ENCODE measurements around the gene ACSS3.
A peak's percentile ranks its signal among the peaks of the same experiment; 100 is the strongest.
"Not testable (repeated sequence)": the region's sequence is repeated elsewhere in the genome, so short reads cannot be mapped to it uniquely, and the experiment has no call there.

ACSS3 gene

DNA sequence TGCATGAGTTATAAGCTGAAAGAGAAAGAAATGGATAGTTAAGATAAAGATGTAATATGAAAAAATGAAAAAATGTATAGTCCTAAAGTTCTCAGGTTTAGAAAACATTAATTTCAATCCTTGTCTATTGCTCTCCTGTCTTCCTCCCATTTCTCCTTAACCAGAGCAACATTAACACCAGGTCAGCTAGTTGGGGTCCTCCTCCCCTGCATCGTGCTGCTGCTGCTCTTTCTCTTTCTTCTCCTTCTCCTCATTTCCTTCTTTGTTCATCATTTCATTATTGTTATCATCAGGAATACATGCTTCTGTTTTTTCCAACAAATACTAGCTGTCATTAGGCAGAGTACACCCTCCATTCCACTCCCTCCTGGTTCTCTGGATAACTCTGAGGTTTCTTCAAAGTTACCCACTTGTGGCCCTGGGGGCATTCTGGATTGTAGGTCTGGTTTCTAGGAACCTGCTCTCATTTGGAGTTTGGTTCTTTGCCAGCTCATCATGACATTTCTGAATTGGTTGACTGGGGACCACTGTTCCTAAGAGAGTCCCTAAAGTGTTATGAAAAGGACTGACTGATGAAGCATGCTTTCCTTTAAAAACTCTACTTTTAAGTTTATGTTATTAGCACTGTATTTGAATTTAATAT, 17.0 kb downstream of the ACSS3 start:
- no peak for DNase-seq (ENCODE audit: low read depth)

GRCh38 chr12:81095501-81096232, 17.8 kb downstream of the ACSS3 start:
- peak; percentile 2 for DNase-seq (ENCODE audit: low read depth)

DNA sequence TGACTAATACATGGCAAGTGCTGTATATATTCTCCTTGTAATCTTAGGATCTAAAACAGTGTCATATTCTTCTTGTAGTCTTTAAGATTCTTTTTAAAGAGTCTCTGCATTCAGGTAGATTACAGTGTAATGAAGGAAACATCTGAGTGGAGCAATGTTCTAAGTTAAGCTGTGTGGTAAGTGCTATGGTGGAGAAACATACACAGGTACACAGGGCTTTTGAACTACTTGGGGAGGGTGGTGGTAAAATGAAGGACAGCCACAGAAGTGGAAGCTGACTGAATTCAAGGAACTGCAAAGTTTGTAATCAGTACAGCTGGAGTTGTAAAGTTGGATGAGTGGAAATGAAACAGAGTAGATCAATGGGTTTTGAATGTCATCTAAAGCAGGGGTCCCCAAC, 27.8 kb downstream of the ACSS3 start:
- no peak for DNase-seq (ENCODE audit: low read depth)

DNA sequence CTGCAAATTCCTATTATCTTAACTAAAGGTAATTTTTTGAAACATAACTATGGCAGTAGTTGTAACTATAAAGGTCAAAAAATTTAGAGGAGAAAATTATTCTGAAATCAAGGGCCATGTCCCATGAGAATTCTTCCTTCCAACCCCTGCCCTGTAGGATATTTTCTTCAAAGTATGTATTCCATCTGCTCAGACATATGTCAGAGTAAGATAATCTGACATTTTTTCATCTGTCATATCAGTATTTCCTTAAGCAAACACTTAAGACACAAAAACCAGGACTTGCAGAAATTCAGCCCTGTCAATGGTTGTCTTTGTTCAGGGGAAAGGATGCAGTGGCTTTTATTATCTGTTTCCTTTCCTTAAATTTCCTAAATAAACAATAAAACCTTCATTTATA, 36.3 kb downstream of the ACSS3 start:
- DNase-seq (ENCODE audit: low read depth) = no peak

DNA sequence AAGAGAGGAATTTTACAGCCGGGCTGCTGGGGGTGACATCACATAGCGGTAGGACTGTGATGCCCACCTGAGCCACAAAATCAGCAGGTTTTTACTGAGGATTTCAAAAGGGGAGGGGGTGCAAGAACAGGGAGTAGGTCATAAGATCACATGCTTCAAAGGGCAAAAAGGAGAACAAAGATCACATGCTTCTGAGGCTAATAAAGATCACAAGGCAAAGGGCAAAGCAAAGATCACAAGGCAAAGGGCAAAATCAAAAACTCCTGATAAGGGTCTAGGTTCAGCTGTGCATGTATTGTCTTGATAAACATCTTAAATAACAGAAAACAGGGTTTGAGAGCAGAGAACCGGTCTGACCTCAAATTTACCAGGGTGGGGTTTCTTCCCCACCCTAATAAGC, 41.2 kb downstream of the ACSS3 start:
- not testable (repeated sequence) for DNase-seq (ENCODE audit: low read depth)

- DNase-seq (ENCODE audit: low read depth) = no peak
Measured at GRCh38 chr12:81120961-81121360, 43.1 kb downstream of the ACSS3 start.

DNA sequence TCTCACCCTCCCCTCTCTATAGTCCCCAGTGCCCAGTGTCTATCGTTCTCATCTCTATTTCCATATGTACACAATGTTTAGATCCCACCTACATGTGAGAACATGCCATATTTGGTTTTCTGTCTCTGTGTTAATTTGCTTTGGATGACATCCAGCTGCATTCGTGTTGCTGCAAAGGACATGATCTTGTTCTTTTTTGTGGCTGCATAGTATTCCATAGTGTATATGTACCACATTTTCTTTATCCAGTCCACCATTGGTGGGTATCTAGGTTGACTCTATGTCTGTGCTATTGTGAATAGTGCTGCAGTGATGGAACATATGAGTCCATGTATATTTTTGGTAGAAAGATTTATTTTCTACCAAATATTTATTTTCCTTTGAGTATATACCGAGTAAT, 45.7 kb downstream of the ACSS3 start:
- no peak for DNase-seq (ENCODE audit: low read depth)

DNA sequence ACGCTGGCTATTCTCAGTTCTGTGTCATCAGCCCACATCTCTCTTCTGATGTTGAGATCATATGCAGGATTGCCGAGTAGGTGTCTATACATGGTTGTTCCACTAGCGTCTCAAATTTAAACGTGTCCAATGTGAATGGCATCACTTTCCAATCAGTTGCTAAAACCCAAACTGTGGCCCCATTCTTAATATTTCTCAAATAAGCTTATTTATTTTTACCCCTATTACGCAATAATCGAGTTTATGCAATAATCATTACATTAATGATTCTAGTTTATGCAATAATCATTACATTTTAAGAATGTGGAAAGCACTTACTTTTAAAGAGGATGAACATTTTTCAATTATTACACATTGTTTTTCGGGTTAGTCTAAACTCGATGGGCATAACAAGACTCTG, 47.8 kb downstream of the ACSS3 start:
- no peak for DNase-seq (ENCODE audit: low read depth)

DNA sequence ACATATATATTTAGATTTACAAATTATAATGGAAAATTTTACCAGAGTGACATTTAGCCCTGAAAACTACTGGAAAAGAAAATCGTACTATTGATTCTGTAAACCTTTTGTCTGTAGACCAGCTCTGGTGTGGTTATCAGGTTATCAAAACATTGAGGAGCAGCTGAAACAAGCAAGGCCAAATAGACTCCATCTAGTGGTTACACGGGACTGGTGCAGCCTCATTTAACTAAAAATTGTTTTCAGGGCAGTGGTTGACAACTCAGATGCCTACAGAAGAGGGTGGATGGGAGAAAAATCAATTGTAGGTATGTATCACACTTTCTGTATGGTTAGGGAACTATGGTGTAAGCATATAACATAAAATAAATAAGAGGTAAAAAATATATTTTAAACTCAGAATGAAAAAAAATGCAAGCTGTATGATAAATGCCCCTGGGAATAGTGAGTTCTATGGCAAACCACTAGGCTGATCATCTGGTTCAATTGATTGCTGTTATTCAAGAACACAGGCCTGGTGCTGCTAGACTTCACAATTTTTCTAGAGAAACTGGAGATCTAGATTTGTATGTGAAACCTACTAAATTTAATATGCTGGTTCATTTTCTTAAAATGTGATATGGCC, 51.2 kb downstream of the ACSS3 start:
- DNase-seq (ENCODE audit: low read depth) = peak; percentile 49

- DNase-seq (ENCODE audit: low read depth) = no peak
Measured at GRCh38 chr12:81136519-81136918, 58.6 kb downstream of the ACSS3 start.

GRCh38 chr12:81137801-81138200, 59.9 kb downstream of the ACSS3 start:
- DNase-seq (ENCODE audit: low read depth) = no peak

GRCh38 chr12:81141217-81141616, 63.3 kb downstream of the ACSS3 start:
- DNase-seq (ENCODE audit: low read depth) = no peak

GRCh38 chr12:81143057-81143456, 65.2 kb downstream of the ACSS3 start:
- DNase-seq (ENCODE audit: low read depth) = no peak

DNA sequence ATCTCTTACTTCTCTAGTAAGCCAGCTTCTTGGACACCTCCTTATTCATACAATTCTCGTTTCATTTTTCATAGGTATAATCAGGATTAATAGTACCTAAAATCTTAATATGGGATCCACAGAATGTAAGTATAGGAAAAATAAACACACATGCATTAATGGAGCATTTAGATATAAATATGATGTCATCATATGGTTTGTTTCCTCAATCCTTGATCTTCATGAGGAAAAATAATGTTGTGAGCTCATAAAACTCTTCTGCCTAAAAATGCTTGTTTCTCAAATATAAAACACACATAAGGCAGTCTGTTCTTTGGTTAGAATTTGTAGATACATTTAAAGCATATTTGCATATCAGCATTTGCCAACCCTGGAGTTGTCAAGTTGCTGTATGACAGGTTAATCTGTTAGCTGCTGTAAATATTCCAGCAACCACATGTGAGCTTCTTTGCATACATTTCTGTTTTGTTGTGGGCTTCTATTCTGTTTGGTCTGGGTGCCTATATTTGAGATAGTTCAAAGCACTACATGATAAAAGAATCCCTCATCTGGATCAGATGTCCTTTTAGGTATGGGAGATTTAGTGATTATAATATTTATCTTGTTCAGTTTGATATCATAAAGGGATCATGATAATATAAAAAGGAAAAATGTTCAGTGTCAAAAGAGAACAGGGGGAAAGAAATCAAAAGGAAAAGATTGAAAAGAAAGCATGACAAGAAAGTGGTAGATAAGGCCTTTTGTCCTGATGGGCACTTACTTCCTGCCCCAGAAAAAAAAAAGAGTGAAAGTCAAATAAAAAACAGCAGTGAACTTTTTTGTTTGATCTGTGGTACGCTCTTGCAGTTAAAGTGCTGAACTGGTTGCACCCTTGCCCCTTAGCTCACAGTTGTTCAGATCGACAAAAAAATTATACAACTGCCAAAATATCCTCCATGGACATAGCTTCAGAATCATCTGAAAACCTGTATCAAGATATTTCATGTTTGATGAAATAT, 68.6 kb downstream of the ACSS3 start:
- DNase-seq (ENCODE audit: low read depth) = no peak

DNA sequence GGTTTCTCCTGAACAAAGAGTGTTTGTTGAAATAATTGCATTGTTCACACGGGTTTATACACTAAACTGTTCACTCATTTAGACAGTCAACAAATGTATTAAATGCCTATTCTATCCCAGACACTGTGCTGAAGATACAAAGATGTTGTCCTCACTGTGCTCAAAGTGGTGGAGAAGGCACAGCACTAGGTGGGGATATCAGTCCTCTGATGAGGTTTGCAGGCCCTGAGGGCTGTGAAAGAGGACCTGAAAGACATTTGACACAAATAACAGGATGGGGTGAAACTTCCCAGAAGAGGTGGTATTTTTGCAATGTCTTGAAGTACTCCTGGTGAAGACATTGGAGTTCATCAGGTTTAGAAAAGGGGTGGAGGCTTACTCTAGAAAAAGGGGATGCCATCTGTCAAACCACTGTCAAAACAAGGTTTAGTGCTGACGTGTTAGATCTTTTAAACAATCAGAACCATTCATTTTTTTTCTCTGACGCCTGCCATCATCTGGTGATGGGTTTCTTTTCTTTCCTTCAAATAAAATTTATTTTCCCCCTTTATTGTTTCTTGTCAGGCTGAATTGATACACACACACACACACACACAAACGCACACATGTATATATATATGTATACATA, 69.5 kb downstream of the ACSS3 start:
- no peak for DNase-seq (ENCODE audit: low read depth)

DNA sequence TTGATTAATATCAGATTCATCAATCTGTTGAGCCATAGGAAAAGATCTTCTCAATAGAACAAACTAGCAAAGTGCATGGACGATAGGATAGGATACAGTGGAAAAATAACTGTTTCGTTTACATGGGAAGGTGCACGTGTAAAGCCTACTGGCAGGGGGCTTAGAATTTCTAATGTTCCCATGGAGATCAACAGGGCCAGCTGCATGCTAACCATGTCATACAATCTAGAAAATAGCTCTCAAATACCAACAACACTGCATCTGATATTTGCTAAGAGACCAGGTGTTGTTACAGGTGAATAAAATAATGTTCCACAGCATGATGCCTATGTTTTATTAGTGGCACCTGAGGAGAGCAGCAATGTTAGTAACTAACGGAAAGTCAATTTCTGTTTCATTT, 72.5 kb downstream of the ACSS3 start:
- DNase-seq (ENCODE audit: low read depth) = no peak

DNA sequence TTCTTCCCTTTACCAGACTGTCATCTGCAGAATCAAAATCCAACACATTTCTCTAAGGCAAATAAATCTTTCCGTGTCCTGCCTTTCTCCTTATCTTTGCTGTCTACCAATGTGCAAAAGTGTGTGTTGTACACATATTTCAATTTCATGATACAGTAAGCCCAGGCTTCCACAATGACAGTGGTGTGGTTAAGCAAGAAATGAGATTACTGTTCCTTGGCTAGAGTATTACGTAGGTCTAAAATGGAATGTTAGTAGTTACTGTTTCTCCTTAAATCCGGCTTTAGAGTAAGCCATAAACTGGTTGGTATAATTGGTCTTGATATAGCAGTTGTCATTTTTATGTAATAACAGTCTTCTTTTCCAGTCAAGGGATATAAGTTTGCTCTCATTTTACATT, 82.0 kb downstream of the ACSS3 start:
- no peak for DNase-seq (ENCODE audit: low read depth)

- no peak for DNase-seq (ENCODE audit: low read depth)
Measured at GRCh38 chr12:81161680-81162079, 83.8 kb downstream of the ACSS3 start.

DNA sequence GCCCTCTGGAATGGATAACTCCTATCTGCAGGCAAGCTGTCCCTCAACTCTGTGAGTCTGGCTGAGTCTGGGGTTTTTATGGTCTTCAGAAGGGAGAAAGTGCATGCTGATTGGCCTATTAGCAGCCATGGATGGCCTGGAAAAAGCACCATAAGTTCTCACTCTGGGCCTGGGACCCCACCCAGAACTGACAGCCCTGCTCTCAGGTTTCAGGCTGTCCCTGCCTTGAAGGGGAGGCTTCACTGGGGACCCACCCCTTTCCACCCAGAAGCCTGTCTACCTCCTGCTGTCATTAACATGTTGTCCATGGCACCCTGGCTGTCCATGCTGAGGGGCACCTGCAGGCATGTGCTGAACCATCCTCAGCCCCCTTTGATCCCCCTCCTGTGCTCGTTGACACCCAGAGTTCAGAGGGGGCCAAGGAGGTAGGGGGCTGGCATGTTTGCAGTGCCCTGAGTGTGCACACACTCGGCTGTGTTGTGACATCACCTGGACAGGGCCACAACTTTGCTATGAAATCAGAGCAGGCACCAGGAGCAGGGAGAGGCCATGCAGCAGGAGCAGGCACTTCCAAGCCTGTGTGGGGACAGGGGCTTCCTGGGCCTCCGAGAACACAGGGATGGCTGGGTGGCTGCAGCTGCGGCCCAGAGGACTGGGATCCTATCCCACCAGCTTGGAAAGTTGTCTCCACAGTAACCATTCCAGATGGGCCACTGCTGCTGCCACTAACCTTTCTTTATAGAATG, 84.7 kb downstream of the ACSS3 start:
- no peak for DNase-seq (ENCODE audit: low read depth)

- no peak for DNase-seq (ENCODE audit: low read depth)
Measured at GRCh38 chr12:81164827-81165226, 86.9 kb downstream of the ACSS3 start.

GRCh38 chr12:81166790-81167189, 88.9 kb downstream of the ACSS3 start:
- DNase-seq (ENCODE audit: low read depth) = no peak
